ENCODE results near the gene LDLRAD4.

DNA sequence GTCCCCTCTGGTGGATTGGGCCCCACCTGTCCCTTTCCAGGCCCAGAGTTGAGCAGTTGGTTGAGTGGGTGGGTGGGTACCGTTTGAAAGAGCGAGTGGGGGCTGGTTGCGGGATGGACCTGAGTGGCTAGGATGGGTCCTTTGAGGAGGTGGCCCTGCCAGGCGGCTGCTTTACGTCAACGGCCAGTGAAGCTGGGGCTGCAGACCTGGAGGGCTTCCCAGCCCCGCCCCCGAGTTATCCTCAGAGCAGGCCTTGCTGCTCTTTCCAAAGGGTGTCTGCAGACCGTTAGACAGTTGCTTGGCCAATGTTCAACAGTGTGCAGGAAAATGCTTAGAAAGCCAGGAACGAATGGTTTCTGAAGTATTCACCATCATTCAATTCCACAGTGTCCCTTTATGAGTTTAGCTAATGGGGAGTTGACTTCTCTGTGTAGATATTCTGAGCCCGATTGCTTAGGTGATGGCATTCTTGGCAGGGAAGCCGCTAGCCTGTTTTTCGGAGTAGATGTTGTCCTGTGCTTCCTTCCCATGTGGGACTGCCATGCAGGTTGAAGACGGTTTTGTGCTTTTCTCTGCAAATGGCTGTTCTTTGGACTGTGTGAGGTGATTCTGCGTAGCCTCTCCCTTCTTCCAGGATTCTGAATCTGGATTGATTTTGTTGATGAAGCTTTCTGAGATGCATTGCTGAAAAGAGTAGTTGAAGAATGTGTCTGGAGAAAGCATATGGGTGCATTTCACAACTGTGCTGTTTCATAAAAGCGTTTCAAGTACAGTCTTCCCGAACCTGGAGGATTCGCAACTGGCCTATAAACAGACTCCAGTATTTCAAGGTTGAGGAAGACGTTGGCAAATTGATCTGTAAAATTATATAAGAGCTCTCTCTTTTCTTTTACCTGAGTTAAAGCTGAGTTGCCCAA lies 45.8 kb downstream of the LDLRAD4 start:
- TF ChIP-seq ZFP30 (CRISPR knock-in tag; IDR thresholded peaks at IDR 0.05) (no peak), ZNF70 (CRISPR knock-in tag; IDR thresholded peaks at IDR 0.05) (no peak), PPARA (CRISPR knock-in tag; IDR thresholded peaks at IDR 0.05; ENCODE audit: borderline replicate concordance) (no peak), CREB5 (CRISPR knock-in tag; IDR thresholded peaks at IDR 0.05; ENCODE audit: low read depth) (no peak), RARB (CRISPR knock-in tag; IDR thresholded peaks at IDR 0.05) (no peak), ZNF8 (CRISPR knock-in tag; IDR thresholded peaks at IDR 0.05) (no peak), CSDC2 (CRISPR knock-in tag; IDR thresholded peaks at IDR 0.05) (no peak), ARNTL (CRISPR knock-in tag; IDR thresholded peaks at IDR 0.05; ENCODE audit: borderline replicate concordance, low read depth) (no peak), ZFP3 (CRISPR knock-in tag; IDR thresholded peaks at IDR 0.05) (no peak), ZC3H10 (CRISPR knock-in tag; IDR thresholded peaks at IDR 0.05) (no peak), SNAI2 (CRISPR knock-in tag; IDR thresholded peaks at IDR 0.05) (no peak)
- TF ChIP-seq, protein P1, sequence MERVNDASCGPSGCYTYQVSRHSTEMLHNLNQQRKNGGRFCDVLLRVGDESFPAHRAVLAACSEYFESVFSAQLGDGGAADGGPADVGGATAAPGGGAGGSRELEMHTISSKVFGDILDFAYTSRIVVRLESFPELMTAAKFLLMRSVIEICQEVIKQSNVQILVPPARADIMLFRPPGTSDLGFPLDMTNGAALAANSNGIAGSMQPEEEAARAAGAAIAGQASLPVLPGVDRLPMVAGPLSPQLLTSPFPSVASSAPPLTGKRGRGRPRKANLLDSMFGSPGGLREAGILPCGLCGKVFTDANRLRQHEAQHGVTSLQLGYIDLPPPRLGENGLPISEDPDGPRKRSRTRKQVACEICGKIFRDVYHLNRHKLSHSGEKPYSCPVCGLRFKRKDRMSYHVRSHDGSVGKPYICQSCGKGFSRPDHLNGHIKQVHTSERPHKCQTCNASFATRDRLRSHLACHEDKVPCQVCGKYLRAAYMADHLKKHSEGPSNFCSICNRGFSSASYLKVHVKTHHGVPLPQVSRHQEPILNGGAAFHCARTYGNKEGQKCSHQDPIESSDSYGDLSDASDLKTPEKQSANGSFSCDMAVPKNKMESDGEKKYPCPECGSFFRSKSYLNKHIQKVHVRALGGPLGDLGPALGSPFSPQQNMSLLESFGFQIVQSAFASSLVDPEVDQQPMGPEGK (CRISPR knock-in tag; IDR thresholded peaks at IDR 0.05; ENCODE audit: borderline replicate concordance): no peak

All from SK-N-SH treated with all-trans-retinoic acid at 6 μM for 48 hours (cell line).